C1 segment of cervical spinal cord (tissue), 14 donors: ENCODE results near the gene USP6NL.
"Not testable (repeated sequence)": the region's sequence is repeated elsewhere in the genome, so short reads cannot be mapped to it uniquely, and the experiment has no call there.

Experiments
- DNase-seq, 14 donors: peaks; one replicate each; lab custom pipeline; 2025; lab: John Stamatoyannopoulos, UW

Gene USP6NL

DNA sequence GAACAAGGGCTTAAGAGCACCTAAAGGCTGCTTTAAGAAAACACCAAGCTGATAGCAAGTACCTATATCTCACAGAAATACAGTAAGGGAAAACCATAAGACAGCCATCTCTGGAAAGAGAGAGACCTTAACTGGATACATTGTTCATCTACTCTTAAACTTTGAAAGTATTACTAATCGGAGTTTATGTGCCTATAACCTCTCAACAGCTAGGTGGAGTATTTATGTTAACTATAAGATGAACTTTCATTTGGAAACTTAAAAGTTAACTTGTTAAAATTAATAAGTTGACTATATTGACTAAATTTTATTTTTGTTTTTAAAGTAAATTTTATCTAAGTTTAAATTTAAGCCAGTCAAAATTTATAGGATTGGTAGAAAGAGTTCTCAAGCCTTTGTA lies 90.6 kb downstream of the USP6NL start:
- no peak for DNase-seq

DNA sequence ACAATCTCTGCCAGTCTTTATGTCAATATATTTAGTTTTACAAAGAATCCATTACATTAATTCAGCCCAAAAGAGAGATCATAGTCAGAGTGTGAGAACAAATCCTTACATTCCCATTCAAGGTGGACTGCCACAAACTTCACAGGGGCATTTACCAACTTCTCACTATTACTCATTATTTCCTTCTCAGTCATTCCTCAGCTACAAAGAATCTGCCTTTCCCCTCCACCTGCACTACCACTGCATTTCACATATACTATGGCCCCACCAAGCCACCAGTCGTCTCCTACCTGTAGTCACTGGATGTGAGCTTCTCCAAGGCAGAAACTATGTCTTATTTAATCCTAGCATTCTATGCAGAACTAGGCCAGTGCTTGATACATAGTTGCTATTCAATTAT lies 94.3 kb downstream of the USP6NL start:
- no peak for DNase-seq

DNA sequence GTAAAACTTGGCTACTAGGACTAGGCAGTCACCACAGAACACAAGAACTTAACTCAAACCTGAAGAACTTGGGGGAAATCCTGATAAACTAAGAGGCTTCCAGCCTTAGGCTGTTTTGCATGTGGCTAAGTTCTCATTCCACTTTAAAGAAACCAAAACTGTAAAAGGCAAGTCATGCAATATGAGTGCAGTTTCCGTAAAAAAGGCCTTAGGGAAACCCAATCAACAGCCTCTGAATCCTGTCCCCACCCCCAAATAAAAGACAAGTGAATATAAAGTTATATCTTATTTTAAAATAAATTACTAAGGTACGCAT lies 95.1 kb downstream of the USP6NL start:
- no peak for DNase-seq

DNA sequence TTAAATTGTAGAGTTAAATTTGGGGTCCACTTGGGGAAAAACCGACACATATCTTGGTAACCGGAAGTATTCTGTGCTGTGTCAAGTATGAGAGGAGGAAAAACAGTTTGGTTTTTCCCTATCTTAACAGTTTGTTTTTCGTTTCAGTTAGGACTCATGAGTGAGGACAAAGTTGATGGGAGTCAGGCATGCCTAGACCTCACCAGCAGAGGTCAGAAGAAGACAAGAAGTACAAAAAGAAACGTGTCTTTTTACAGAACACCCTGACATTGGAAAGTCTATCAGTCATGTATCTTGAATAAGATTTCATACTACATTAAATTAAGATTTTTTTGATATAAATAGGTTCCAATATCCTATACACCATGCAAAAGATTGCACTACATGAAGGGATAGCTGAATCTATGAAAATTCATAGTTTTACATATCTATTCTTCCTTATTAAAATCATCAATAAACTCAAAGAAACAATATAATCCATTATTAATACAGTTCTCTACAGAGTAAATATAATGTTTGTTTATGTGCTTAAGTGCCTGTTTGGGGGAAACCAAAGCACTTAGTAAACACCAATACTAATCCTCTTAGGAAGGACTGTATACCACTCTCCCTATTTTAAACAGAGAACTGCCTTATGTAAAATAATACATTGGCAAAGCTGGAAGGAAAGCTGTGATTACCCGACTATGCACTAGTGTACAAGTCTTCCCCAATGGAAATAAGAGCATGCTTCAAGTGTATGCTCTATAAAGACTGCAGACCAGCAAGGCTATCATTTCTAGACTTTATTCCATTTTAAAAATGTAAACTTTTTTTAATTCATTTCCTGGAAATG lies 95.6 kb downstream of the USP6NL start:
- peak in 3 of 14 donors; percentile 20 to 42 (median 25) for DNase-seq

DNA sequence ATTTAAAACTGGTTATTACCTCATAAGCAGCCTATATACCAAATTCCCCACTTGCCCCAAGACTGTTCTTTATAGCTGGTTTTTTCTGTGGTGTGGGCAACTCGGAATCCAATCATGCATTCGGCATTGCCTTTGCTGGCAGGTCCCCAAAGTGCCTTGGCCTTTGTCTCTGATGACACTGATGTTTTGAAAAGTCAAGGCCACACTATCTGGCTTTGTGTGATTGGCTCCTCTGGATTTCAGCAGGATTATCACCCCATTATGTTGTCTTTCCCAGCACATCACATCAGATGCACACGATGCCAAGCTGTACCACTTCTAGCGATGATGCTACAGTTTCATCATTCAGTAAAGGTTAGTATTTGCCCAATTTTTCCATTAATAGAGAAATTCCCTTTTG lies 97.7 kb downstream of the USP6NL start:
- no peak for DNase-seq

DNA sequence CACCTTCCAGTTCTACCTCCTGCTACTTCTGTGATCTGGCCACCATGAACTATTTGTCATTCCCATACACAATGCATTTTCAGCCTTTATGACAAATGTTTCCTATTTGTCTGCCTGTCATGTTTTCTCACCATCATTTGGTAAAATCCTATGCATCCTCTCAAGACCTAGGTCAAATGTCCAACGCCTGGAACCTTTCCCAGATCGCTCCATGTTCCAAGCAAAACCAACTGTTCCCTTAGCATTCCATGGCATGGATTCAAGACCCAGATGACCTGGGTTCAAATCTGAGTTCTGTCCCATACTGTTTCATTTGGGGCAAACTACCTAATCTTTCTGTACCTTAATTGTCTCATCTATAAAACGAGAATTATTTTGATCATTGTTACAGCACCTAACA lies 98.9 kb downstream of the USP6NL start:
- DNase-seq = peak in 1 of 14 donors; percentile 22

DNA sequence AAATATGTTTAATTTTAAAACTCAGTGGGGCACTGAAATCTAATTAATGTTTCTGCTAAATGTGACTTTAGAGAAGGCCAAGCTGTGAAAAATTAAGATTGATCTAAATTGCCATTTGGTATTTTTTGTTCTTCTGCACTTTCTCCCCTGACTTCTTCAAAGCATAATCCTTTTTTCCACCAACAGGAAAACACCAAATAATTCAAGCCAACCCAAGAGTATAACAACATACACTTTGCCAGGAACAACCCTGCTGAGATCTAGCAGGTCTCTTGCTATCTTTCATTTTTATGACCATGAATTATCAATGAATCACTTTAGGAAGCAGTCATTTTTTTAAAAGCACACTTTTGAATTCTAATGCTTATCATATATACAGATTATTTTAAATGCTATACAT lies 100.1 kb downstream of the USP6NL start:
- DNase-seq = no peak

DNA sequence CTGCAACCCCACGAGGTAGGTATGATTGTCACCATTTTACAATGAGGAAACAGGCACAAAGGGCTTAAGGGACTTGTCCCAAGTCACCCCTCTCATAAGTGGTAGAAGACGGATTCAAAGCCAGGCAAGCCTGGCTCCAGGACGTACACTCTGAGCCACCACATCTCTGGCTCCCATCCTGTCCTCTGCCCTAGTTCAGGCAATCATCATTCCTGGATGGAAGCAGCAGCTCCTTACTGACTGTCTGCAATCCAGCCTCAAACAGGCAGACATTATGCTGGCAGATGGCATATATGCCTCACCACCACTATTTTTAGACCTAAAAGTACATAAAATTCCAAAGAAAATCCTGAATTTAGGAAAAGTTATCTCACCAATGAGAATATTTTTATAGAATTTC lies 100.7 kb downstream of the USP6NL start:
- DNase-seq = peak in 2 of 14 donors; percentile 22 to 39

DNA sequence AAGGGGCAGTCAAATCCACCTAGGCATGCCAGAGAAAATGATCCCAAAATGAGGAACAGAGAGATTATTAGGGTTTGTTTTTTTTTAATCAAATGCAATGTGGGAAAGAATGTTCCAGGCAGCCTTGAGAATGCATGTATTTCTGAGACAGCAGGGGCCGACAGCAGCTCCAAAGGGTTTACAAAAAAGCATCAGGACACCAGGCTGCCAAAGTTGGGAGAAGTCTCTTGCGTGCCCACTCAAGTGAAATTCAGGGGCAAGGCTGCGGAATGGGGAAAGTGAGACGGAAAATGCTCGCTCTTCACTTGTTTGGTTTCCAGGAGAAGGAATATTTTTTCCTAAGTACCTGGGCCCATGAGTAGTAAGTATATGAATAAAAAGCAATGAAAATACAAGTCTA lies 101.2 kb downstream of the USP6NL start:
- no peak for DNase-seq

DNA sequence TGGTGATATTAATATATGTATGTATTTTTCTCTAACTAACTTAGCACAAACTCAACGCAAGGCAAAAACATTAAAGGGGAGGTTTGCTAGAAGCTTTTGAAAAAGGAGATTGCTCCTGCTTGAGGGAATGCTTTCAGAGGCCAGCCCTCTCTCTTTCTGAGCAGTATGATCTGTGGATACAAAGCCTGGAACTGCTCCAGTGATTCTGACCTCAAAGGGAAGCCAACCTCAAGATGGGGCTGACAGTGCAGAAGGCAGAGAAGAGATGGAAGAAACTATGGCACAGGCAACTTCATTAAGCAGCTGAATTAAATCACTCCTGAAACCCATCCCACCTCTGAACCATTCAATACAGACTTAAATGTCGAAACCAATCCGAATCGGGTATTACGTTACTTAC lies 102.4 kb downstream of the USP6NL start:
- DNase-seq = no peak

DNA sequence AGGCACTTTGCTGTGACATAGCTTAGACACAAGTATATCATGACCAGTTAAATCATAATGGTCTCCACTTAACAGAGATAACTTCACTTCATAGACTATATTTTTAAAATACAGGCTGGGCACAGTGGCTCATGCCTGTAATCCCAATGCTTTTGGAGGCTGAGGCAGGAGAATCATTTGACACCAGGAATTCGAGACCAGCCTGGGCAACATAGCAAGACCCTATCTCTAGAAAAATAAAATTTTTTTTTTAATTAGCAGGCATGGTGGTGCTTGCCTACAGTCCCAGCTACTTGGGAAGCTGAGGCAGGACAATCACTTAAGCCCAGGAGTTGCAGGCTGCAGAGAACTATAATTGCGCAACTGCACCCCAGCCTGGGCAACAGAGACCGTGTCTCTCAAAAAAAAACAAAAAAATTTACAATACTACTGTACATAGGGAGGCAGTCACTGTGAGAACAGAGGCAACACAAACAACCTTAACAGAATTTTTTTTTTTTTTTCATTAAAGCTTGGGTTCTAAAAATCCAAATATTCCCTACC lies 105.1 kb downstream of the USP6NL start:
- no peak for DNase-seq

DNA sequence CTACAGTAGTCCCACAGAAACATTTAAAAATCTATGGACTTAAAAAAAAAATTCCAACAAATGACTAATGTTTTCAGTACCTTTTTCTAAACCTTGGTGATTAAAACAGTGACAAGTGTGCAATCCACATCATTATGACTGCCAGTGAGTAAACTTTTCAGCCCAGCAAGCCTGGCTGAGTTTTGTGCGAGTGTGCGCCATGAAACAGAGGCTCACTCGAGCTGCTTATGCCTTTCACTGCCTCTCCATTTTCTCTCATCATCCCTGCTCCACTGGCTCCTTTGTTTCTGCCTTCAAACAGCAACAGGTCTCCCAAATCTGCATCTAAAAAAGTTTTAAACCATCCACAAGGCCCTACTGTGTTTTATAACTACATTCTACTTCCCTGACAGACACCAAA lies 105.8 kb downstream of the USP6NL start:
- DNase-seq = peak in 2 of 14 donors; percentile 11 to 21

DNA sequence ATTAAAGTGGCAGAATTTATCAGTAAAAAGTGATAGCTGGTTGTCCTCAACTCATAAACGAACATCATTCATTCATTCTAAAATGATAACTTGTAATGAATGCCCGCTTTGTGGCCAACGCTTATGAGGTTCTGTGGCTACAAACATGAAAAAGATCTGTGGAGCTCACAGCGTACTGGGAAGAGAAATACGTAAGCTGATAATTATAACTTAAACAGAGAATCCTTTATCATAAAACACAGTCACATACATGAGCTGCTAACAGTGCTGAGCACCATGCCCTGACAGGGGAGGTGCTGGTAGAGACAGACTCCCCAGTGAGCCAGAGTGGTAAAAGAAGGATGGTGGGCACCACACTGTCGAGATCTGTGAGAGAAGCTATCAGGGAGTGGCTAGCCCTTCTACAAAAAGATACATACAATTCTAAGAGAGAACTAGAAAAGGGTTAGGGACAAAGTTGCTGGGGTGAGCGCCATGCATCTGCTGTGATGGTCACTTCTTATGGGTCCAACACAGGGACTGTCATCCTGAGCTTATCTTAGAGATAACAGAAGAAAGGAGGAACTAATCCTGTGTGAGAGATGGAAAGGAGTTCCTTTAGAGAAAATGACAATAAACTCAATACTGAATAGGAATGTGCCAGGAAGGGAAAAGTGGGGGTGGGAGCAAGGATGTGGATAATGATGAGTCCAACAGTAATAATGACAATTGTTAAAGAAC lies 106.7 kb downstream of the USP6NL start:
- DNase-seq = no peak

DNA sequence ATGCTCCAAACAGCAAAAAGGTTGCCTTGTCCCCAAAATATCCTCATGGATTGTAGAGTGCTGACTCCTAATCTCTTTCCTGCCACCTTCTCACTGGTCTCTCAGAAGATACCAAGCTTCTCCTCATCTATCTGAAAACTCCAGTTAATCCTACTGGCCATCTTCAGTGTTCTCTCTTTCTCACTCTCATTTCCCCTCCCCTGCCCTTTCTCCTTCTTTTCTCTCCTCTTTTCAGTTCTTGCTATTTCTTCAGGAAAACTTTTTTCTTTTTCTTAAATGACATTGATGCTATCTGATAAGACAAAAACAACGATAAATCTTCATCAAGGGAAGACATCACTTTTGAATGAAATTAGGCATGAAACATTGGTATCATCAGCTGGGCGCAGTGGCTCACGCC lies 109.8 kb downstream of the USP6NL start:
- no peak for DNase-seq

DNA sequence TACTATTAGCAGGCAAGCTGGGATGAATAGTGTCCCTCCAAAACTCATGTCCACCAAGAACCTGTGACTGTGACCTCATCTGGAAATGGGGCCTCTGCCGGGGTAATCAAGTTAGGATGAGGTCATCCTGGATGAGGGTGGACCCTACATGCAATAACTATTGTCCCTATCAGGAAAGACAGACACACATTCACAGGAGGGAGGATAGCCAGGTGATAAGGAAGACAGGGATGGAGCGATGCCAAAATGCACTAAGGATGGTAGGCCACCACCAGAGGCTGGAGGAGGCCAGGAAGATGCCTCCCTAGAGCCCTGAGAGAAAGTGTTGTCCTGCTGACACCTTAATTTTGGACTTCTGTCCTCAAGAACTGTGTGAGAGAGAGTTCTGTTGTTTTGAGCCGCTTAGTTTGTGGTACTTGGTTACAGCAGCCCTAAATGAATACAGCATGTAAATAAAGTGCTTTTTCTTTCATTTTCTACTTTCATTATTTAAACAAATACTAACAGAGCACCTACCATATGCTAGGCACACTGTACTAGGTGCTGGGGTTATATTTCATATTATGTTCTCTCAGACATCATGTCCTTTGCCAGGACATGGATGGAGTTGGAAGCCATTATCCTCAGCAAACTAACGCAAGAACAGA lies 111.9 kb downstream of the USP6NL start:
- DNase-seq = no peak

DNA sequence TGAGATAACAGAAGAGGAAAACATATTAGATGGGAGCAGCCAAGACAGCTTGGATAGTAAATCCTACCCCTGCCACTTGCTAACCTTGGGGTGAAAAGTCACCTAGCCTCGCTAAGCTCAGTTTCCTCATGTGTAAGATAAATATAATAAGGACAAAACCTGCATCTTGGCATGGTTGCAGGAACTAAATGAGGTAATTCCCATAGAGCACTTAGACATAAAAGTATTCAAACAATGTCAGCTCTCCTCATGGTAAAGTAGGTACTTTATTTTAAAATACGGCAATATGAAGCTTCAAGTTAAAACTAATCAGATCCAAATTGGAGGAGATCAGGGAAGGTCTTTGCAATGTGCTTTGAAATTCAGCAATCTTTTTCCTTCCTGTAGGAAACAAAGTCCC lies 113.1 kb downstream of the USP6NL start:
- no peak for DNase-seq

DNA sequence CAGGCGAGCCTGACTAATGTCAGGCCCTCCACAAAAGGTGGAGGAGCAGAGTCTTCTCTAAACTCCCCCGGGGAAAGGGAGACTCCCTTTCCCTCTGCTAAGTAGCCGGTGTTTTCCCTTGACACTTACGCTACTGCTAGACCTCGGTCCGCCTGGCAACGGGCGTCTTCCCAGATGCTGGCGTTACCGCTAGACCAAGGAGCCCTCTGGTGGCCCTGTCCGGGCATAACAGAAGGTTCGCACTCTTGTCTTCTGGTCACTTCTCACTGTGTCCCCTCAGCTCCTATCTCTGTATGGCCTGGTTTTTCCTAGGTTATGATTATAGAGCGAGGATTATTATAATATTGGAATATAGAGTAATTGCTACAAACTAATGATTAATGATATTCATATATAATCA lies 116.5 kb downstream of the USP6NL start:
- DNase-seq = not testable (repeated sequence)

DNA sequence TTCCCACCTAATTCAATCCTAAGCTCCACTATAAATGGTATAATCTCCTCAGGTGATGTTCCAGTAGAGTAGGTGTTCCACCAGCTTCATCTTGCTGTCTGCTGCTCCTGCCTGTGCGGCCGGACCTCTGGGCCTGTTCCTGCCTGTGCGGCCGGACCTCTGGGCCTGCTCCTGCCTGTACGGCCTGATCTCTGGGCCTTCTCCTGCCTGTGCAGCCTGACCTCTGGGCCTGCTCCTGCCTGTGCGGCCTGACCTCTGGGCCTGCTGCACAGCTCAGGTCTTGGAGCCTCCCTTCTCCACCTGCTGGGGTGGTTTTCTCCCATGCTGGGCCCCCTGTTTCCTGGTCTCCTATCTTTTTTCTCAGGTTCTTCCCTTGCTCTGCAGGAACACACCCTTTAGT lies 117.8 kb downstream of the USP6NL start:
- no peak for DNase-seq

DNA sequence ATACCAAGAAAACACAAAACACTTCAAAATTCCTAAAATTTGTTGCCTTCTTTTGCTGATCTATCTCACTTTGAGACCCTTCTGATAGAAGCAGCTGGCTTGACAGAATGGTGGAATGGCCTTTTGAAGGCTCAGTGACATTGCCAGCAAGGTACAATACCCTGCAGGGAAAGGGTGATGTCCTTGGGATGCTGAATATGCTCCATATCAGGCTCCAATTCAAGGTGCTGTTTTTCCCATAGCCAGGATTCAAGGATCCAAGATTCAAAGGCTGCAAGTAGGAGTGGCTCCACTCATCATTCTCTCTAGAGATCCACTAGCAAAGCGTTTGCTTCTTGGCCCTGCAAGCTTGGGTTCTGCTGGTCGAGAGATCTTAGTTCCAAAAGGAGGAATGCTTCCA lies 120.4 kb downstream of the USP6NL start:
- DNase-seq = no peak

DNA sequence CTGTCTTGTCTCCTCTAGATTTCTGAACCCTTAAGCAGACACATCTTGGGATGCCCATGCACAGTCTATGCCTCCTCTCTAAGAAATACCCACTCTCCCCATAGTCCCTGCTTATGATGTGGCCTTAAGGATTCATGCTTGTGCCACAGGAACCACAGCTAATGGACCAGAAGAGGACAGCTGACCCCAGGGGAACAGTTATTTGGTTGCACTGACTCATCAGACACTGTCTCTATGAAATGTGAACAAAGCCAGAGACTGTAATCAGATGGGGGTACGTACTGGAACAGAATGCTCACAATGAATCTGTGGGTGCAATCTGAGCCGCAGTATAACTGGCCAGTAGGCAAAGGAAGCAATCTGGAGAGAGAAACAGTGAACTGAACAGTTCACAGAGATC lies 121.9 kb downstream of the USP6NL start:
- no peak for DNase-seq

DNA sequence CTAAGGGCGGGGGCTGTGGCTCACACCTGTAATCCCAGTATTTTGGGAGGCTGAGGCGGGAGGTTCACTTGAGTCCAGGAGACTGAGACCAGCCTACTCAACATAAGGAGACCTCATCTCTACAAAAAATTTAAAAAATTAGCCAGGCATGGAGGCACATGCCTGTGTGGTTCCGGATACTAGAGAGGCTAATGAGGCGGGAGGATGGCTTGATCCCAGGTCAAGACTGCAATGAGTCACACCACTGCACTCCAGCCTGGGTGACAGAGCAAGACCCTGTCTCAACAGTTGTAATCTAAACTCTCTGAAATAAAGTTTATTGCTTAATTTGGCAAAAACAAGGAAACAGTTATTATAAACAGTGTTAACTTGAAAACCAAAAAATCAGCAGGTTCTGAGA lies 123.3 kb downstream of the USP6NL start:
- no peak for DNase-seq
